ENCODE results near the gene KCNQ1OT1. TPM values are rescaled to one million over a fixed set of nuclear protein-coding genes. Genes with fewer than 3 reads are reported as not detected.
A peak's percentile ranks its signal among the peaks of the same experiment; 100 is the strongest.

The KCNQ1OT1 gene
- total and polyA plus RNA-seq, 9 of the 15 experiments (the other 6 are each of a cell fraction or from before 2014, with no cell fraction given) = 0.04 to 2.3 (median 0.74) TPM

GRCh38 chr11:2748061-2748813 is 48.4 kb upstream of the KCNQ1OT1 start:
- Histone ChIP-seq H3K4me2 (ENCODE audit: insufficient read depth, low read length) (peak overlapping the region; percentile 48), H4K20me1 (replicated peaks; ENCODE audit: control insufficient read depth, insufficient read depth, low read length) (no peaks in the 10 kb centered on the region), H3K27me3 (ENCODE audit: control insufficient read depth in 2 of 2, insufficient read depth in 2 of 2, low read length in 2 of 2) (no peaks in the 10 kb centered on the region; a peak in 1 of 5 replicates), H3K9me3 (replicated peaks; ENCODE audit: control insufficient read depth, insufficient read depth, low read depth, low read length) (no peaks in the 10 kb centered on the region), H3K4me1 (replicated peaks in 1 of 2; ENCODE audit: control insufficient read depth in 2 of 2, insufficient read depth in 2 of 2, low read length in 2 of 2) (peaks cover 21 to 48% of the 10 kb centered on the region in 2 experiments; a peak in 4 of 5 replicates), H3K9me1 (ENCODE audit: control insufficient read depth, insufficient read depth, low read length) (no peaks in the 10 kb centered on the region), H3K36me3 (ENCODE audit: control insufficient read depth, insufficient read depth, low read length) (no peaks in the 10 kb centered on the region), H3K4me3 (no peak overlapping the region), H2AFZ (ENCODE audit: low read depth, low read length) (peak overlapping the region; percentile 70), H3K9ac (ENCODE audit: insufficient read depth in 1 of 2, low read depth in 2 of 2, low read length in 2 of 2) (peak overlapping the region; percentile 37 to 80; a peak in 3 of 4 replicates), H3K79me2 (ENCODE audit: control insufficient read depth, insufficient read depth, low read length) (no peaks in the 10 kb centered on the region), H3K27ac (ENCODE audit: extremely low read depth, low read depth, low read length) (peak overlapping the region; percentile 20; the same call in 1 of the 3 replicates)
- intact Hi-C loops (cut with micrococcal nuclease) = no loop called here
- ChIA-PET CTCF (ENCODE audit: low intra/inter-chr PET ratio) (no interaction called here), POLR2A (interaction anchor here (0.6 to 1.4 kb wide), 3 partner anchors 33 to 182 kb away, joined by 3 to 4 read pairs (median 3); partner anchors contain the start of gene KCNQ1OT1)
- ATAC-seq = no peak; the same call in 2 of the 3 replicates
- BruUV-seq (replicated peaks) = no TSS peak
- no peak for FAIRE-seq
- DNase-seq (ENCODE audit: extremely low read depth in 1 of 4, low spot score in 3 of 4) = no peak
- 71% methylated on average over 6 of the region's 11 CpGs for WGBS (ENCODE audit: insufficient coverage, low coverage, missing lambda C conversion rate)
- in situ Hi-C loops (cut with MboI) = no loop called here
- TF ChIP-seq TFE3 (CRISPR knock-in tag; IDR thresholded peaks at IDR 0.05) = peak; percentile 84
- peak; percentile 85 for TF ChIP-seq RAD51 (IDR thresholded peaks at IDR 0.05; ENCODE audit: borderline replicate concordance, low read depth)
- TF ChIP-seq BHLHE40 (IDR thresholded peaks at IDR 0.05; ENCODE audit: low read length) = peak; percentile 52; the same call in 1 of the 2 replicates
- TF ChIP-seq BMI1 (IDR thresholded peaks at IDR 0.05; ENCODE audit: low read length) = no peak
- TF ChIP-seq CBFB (CRISPR knock-in tag; IDR thresholded peaks at IDR 0.05) = 0 out of 2 replicates have a peak, but pooled peaks have one; percentile 24
- no peak for TF ChIP-seq VEZF1 (CRISPR knock-in tag; IDR thresholded peaks at IDR 0.05)
- TF ChIP-seq TOE1 (IDR thresholded peaks at IDR 0.05; ENCODE audit: borderline replicate concordance) = peak; percentile 76; the same call in 1 of the 2 replicates
- no peak for TF ChIP-seq TOE1 (CRISPR knock-in tag; IDR thresholded peaks at IDR 0.05; ENCODE audit: borderline replicate concordance, low read depth)
- TF ChIP-seq CBFA2T2 (conservative IDR thresholded peaks at IDR 0.05) = 0 out of 2 replicates have a peak, but pooled peaks have one; percentile 27
- no peak for TF ChIP-seq ZNF12 (CRISPR knock-in tag; IDR thresholded peaks at IDR 0.05)
- TF ChIP-seq USF2 (CRISPR knock-in tag; IDR thresholded peaks at IDR 0.05) = peak; percentile 72
- TF ChIP-seq AFF4 (CRISPR knock-in tag; IDR thresholded peaks at IDR 0.05) = no peak
- peak; percentile 54 for TF ChIP-seq ZFX (CRISPR knock-in tag; IDR thresholded peaks at IDR 0.05)
